HG02759 (cell line): ENCODE results near the gene SNRPD1.
A peak's percentile ranks its signal among the peaks of the same experiment; 100 is the strongest.
"Not testable (repeated sequence)": the region's sequence is repeated elsewhere in the genome, so short reads cannot be mapped to it uniquely, and the experiment has no call there.

Experiments
- ATAC-seq: cut with Tn5 transposase; IDR thresholded peaks from one replicate; pipeline ENCODE4 v1.9.1; 2021; ENCODE audit warnings: mild to moderate bottlenecking, moderate library complexity; ENCODE audit not compliant: unreplicated experiment

SNRPD1 gene

DNA sequence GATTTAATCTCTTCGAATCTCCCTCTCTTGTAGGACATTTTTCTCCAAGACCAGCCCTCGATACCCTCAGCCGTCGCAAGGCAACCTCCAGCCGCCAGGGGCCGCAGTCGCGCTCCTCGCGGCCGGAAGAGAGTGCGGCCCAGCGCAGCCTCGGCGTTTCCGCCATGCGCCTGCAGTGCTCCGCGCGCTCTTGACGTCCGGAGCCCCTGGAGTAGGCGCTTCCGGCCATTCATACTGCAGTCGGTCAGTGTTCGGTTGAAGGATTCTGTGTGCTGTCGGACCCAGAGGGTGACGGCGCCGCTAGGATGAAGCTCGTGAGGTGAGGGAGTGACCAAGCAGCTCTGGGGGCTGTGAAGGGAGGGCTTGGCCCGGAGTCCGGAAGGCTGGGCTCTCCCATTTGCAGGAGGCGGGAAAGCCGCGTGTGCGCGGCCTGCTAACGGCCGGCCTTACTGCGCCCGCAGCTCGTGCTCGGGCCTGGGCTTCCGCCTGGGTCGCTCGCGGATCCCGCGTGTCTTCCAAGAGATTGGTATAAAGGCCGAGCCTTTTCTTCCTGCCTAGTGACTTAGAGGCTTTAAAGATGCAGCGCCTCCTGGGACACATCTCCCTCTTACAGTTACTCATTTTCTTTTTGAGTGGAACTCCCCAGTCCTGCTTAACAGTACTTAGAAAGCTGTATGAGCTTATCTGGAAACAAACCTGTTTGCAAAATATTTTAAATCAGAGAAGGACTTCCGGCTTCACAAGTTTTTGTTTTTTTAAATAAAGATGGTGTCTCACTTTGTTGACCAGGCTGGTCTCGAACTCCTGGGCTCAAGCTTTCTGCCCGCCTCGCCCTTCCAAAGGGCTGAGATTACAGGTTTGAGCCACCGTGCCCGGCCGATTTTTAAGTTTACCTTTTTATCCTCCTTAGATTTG is at the start of gene SNRPD1:
SNRPD1 (plus strand) TSS at position 190 of the 915 bp plus-strand sequence; CDS start at position 306, 116 bp downstream.
- ATAC-seq, result peak; percentile 99

DNA sequence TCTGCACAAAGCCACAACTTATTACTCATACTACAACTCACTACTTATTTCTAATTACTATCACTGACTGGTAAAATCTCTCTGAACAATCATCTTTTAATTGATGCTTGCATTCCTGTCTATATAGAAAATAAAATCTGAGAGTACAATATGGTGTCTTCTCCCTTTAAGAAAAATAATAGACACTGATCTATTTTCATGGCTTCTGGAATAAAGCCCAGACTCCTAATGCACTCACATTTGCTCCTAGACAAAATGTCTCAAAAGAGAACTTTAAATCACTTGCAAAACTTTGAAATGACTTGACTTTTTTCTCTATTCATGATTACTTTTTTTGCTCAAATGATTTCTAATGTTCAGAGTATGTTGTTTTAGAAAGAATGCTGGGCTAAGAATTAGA is 40.3 kb upstream of the SNRPD1 start:
- ATAC-seq, result no peak

DNA sequence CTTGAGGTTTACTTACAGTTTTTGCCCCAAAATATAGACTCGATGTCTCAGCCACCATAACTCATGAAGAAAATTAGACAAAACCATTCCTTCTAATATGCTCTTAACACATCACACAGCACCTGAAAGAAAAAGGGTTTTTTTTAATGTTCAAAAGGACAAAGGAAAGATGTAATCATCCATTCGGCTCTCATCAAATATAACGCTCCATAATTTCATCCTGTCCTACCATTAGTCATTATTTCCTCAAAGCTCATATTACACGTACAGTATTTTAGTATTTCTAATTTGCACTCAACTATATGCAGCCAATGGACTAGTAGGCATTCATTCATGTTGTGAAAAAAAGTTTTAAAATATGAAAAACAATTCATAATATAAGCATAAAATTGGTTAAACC is 36.5 kb upstream of the SNRPD1 start:
- no peak for ATAC-seq

DNA sequence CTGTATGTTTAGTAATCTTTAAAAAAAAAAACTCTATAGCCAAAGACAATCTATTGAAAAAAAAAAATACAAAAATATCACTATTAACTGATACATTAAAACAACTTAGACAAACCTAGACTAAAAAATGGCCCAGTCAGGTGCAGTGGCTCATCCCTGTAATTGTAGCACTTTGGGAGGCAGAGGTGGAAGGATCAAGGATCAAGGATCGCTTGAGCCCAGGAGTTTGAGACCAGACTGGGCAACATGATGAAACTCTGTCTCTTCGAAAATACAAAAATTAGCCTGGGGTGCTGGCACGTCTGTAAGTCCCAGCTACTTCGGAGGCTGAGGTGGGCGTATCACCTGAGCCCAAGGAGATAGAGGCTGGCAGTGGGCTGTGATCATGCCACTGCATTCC is 27.7 kb upstream of the SNRPD1 start:
- no peak for ATAC-seq

DNA sequence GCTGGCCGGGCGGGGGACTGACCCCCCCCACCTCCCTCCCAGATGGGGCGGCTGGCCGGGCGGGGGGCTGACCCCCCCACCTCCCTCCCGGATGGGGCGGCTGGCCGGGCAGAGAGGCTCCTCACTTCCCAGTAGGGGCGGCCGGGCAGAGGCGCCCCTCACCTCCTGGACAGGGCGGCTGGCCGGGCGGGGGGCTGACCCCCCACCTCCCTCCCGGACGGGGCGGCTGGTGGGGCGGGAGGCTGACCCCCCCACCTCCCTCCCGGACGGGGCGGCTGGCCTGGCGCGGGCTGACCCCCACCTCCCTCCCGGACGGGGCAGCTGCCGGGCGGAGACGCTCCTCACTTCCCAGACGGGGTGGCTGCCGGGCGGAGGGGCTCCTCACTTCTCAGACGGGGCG is 19.8 kb upstream of the SNRPD1 start:
- not testable (repeated sequence) for ATAC-seq

DNA sequence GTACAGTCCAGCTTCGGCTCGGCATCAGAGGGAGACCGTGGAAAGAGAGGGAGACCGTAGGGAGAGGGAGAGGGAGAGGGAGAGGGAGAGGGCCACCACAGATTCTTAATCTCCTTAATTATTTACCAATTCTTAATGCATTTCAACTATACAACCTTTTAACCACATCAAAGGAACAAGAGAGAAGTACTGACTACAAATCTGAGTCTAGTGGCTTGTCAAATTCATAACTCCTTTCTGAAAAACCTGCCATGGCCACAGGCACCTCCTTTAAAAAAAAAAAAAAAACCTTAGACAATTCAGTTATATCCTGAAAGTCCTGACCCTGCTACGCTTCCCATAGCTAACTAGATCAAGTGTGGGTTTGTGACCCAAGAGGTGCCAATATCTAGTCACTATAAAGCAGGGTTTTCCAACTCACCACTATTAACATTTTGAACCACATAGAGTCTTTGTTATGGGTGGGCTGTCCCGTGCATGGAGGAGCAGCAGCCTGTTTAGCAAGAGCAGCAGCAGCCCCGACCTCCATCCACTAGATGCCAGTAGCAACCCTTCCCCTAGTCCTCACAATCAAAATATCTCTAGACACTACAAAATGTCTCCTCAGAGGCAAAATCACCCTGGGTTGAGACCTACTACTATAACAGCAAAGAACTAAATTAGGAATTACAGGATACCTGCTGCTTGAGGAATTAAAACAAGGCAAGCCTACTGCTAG is 18.4 kb upstream of the SNRPD1 start:
- no peak for ATAC-seq

DNA sequence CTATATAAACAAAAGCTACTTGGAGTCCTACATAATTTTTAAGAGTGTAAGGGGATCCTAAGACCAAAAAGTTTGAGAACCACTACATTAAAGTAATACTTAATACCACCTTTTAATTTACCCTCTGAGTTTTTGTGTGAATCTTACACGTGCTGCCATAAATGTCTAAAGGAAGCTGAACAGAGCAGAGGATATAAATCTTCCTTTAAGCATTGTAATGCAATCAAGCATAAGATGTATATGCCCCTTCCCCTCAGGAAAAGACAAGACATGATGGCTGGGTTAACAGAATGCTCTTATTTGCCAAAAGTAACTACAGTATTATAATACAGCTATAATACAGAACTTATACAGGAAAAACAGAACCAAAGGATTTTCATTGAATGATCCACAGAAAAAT is 14.5 kb upstream of the SNRPD1 start:
- ATAC-seq, result no peak

DNA sequence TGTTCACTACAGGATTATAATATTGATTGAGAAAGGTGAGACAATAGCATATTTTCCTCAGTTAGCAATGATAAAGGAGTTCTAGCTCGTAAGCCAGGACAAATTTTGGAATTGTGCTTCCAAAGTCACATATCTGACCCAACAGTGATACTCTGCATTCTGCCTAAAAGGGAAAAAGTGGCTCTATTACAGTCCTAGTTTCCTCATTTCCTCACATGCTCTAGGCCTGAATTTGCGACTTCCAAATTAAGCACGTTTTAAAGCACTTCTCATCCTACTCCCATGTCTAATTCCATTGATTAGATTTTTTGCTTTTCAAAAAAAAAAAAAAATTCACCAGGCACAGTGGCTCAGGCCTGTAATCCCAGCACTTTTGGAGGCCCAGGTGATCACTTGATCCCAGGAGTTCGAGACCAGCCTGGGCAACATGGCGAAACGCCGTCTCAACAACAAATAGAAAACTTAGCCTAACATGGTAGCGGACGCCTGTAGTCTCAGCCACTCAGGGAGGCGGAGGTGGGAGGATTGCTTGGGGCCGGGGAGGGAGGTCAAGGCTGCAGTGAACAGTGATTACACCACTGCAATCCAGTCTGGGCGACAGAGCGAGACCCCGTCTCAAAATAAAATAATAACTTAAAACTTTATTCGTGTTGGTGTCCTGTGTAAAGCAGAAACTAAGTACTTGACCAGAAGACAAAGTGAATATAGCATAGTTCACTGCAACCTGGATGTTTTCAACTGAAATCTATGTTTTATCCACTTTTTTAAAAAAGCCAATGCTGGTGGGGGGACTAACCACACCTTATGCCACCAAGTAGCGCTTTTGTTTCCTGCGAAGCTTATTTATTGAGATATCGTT is 13.2 kb upstream of the SNRPD1 start:
- no peak for ATAC-seq

DNA sequence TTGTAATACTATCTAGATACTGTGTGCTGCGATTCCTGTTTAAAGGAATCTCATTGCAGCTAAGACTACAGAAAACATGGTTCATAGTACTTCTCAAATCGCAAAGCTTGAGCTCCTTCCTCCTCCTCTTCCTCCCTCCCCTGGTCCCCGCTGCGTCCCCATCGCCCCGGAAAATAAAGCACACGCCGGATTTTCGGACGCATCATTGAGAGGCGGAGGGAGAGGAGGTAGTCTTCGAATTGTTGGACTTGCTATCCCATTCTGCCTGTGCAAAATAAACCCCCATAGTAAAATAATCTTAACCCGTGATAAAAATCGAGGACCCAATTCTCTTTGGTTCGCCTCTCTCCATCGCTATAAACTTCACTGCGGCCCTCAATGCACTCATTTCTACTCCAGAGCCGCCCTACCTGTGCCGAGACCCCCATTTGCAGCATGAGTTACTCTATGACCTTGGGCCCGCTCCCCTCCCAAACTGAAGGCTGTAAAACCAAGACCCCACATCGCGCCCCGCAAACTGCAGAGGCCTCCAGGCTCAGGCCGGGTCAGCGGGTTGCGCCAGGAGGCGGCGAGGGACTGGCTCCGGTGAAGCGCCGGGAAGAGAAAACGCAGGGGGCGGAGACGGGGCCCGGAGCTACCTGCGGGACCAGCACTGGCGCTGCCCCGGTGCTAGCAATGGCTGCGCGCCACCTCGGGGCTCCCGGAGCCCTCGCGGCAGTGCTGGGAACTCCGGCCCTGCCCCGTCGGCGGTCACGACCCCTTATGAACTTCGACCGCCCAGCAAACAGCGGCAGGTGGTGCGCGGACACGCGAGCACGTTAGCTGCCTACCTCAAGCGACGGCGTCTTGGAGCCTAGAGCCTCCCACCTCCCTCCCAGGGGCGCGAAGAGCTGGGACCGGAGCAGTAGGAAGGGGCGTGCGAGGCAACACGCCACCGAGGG is 12.3 kb upstream of the SNRPD1 start:
- peak; percentile 52 for ATAC-seq

DNA sequence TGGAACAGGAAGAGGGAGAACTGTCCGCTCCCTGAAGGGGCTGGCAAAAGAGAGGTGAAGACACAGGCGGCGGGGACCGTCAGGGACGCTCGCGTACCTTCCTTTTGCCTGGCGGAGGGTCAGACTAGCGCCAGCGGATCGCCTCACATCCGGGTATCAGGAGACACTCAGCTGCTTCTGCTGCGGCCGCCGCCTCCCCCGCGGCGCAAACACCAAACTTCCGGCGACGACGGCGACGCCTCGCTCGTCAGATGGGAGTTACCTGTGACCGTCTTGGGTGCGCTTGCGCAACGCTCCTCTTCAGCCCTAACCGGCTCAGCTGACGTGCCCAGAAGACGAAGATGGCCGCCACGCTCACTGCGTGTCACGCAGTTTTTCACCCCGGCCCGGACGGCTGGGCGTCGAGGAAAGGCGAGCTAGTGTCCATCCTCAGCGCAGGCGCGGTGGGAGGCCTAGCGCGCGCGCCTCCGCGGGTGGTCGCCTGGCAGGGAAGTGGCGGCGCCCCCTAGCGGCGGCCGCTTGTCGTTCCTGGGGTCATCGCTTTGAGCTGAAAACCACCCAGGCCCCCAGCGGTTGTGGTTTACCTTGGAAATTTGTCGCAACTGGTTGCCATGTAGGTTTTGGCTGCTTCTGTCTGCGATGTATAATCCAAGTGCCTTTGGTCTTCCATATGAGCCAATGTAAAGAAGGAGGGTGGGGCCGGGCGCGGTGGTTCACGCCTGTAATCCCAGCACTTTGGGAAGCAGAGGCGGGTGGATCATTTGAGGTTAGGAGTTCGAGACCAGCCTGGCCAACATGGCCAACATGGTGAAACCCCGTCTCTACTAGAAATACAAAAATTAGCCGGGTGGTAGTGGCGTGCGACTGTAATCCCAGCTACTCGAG is 11.3 kb upstream of the SNRPD1 start, which contains the start of gene ESCO1:
ESCO1 (minus strand) TSS at position 179 of the 885 bp plus-strand sequence. CDS start 25,861 bp downstream, outside the sequence.
- peak; percentile 85 for ATAC-seq

DNA sequence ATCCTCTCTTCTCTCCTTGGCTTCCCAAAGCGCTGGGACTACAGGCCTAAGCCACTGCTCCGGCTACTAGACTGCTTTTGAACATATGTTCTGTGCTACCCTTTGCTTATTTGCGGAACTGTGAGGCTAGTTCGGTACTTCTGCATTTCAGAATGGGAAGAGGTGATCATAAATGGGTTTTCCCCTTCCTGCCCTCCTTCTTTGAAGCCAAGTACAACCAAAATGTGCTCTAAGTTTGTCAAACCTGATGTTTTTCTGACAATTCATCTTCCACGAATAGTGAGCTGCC is 9.9 kb upstream of the SNRPD1 start:
- no peak for ATAC-seq

DNA sequence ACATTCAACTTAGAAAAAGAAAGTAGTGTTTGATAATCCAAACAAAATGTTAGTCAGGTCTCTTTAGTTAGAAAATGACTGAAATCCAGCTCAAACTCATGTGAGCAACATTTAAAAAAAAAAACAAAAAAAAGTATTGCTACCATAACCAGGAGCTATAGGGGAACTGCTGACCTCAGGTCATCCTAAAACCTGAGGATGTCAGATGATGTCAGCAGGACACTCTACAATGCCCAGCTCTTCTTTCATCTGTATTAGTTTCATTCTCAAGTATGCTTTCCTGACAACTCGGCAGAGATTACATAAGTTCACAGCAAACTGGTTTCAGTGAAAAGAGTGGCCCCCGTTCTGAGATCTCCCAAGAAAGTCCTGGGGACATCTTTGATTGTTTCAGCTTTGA is 7.4 kb upstream of the SNRPD1 start:
- ATAC-seq, result no peak

DNA sequence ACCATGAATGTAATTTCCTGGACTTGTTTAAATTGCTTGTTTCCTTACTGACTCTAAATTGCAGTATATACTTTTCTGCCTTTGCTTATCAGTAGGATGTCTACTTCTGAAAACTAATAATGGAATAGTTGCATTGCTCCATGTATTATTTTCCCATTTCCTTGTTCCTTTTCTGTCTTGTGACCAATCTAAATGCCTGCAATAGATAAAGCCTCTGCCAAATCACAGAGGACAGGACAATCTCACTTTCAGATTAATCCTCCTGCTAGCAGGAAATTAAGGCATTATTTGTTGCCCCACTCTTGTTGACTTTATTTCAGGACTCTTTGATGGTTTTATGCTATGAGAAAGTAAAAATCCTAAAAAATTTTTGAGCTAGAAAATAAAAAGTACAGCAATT is 6.9 kb upstream of the SNRPD1 start:
- no peak for ATAC-seq

DNA sequence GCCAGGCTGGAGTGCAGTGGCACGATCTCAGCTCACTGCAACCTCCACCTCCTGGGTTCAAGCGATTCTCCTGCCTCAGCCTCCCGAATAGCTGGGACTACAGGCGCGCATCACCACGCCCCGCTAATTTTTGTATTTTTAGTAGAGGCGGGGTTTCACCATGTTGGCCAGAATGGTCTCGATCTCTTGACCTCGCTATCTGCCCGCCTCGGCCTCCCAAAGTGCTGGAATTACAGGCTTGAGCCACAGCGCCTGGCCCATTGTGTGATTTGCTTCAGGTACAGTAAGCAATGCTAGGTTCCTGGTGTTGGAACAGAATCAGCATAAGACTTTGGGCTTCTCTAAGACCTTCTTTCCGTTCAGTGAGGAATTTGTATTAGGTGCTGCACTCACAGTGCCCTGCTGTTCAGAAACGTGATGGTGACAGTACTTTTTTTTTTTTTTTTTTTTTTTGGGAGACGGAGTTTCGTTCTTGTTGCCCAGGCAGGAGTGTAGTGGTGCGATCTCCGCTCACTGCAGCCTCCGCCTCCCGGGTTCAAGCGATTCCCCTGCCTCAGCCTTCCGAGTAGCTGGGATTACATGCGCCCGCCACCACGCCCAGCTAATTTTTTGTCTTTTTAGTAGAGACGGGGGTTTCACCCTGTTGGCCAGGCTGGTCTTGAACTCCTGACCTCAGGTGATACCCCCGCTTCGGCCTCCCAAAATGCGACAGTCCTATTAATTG is 551 bp upstream of the SNRPD1 start:
- ATAC-seq, result peak; percentile 2

DNA sequence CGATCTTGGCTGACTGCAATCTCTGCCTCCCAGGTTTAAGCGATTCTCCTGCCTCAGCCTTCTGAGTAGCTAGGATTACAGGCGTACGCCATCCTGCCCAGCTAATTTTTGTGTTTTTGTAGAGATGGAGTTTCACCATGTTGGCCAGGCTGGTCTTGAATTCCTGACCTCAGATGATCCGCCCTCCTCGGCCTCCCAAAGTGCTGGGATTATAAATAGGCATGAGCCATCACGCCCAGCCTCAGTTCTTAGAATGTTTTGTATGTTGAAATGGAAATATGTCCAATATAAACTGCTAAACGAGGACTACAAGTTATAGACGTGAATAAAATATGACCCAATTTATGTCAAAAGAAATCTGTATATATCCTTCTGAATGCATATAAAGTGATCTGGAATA is 9.5 kb downstream of the SNRPD1 start:
- not testable (repeated sequence) for ATAC-seq

DNA sequence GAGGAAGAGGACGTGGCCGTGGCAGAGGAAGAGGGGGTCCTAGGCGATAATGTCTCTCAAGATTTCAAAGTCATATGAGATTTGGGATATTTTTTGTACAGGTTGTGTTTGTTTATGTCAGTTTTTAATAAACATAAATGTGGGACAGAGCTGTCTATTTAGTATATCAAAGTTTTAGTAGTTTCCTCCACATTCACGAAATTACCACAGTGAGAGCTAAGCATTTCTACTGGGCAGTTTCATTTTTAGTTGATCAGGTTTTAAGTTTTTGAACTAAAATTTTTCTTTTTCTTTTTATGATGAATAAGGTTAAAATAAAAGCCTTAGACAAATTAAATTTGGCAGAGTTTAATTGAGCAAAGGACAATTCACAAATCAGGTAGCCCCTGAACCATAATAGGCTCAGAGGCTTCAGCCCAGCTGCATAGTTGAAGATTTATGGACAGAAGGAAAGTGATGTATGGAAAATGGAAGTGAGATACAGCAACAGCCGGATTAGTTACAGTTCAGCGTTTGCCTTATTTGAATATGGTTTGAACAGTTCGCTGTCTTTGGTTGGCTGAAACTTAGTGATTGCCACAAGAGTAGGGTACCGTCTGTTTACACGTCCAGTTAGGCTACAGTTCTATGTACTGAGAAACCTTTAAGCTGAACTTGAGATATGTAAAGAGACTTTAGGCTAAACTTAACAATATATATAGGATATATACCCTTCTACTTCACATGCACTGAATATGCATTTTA is 17.1 kb downstream of the SNRPD1 start:
- ATAC-seq, result peak; percentile 91

DNA sequence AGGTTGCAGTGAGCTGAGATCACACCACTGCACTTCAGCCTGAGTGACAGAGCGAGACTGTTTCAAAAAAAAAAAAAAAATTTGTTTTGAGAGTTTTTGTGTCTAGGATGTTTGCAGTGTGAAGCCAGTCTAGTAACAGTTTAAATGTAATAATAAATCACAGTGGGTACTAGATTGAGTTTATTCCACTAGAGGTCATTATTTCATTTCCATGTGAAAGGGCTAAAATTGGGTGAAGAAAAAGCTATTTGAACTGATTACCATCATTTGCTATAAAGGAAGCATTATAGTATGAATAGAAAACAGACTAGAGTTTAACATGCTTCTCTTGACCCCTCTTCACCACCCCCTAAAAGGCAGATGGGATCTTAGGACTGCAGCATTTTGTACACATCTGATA is 20.3 kb downstream of the SNRPD1 start:
- no peak for ATAC-seq
